Endodermal cell (in vitro differentiated cells): ENCODE data around the gene HINT2. TPM values are rescaled to one million over a fixed set of nuclear protein-coding genes. Genes with fewer than 3 reads are reported as not detected.

ENCODE experiments used
- DNase-seq: peaks from one replicate; pipeline ENCODE4 v3.0.0-alpha.2; 2017
- H3K27ac ChIP-seq: 2 replicates; pipeline ENCODE4 v1.5.1; 2013; ENCODE audit warnings: mild to moderate bottlenecking, low read depth, low read length, moderate library complexity
- H3K27me3 ChIP-seq: 2 replicates; pipeline ENCODE4 v1.6.1; 2013; ENCODE audit warnings: mild to moderate bottlenecking, low read length, moderate library complexity; ENCODE audit not compliant: insufficient read depth, control insufficient read depth, poor library complexity, severe bottlenecking
- H3K36me3 ChIP-seq: 2 replicates; pipeline ENCODE4 v1.7.0; 2013; ENCODE audit warnings: mild to moderate bottlenecking, low read length, moderate library complexity; ENCODE audit not compliant: control insufficient read depth, insufficient read depth
- H3K4me1 ChIP-seq: one replicate; pipeline ENCODE4 v1.7.0; 2013; ENCODE audit warnings: low read length; ENCODE audit not compliant: control insufficient read depth, insufficient read depth
- H3K4me3 ChIP-seq: 2 replicates; pipeline ENCODE4 v1.5.1; 2013; ENCODE audit warnings: mild to moderate bottlenecking, low read length, moderate library complexity
- H3K9ac ChIP-seq: 2 replicates; pipeline ENCODE4 v1.6.1; 2013; ENCODE audit warnings: mild to moderate bottlenecking, low read length, moderate library complexity; ENCODE audit not compliant: poor library complexity, severe bottlenecking; ENCODE audit errors: extremely low read depth
- H3K9me3 ChIP-seq: 2 replicates; pipeline ENCODE4 v1.6.1; 2013; ENCODE audit warnings: mild to moderate bottlenecking, low read length, moderate library complexity; ENCODE audit not compliant: control insufficient read depth
- H3K27ac Mint-ChIP-seq: 2 replicates; pipeline ENCODE4 v1.8.0; 2020; ENCODE audit warnings: mixed read lengths
- H3K27me3 Mint-ChIP-seq: 2 replicates; pipeline ENCODE4 v1.8.0; 2021; ENCODE audit warnings: mild to moderate bottlenecking, mixed read lengths; ENCODE audit not compliant: insufficient read depth
- H3K36me3 Mint-ChIP-seq: 2 replicates; pipeline ENCODE4 v1.8.0; 2020; ENCODE audit warnings: low read depth, mixed read lengths
- H3K4me1 Mint-ChIP-seq: 2 replicates; pipeline ENCODE4 v1.8.0; 2020; ENCODE audit warnings: mixed read lengths
- H3K4me3 Mint-ChIP-seq: 2 replicates; pipeline ENCODE4 v1.8.0; 2020; ENCODE audit warnings: mild to moderate bottlenecking, moderate library complexity, mixed read lengths
- H3K9me3 Mint-ChIP-seq: 2 replicates; pipeline ENCODE4 v1.8.0; 2020; ENCODE audit warnings: mild to moderate bottlenecking, mixed read lengths
- CTCF ChIP-seq: fragments of 200-600 bp; sonication (generic); conservative IDR thresholded peaks from 2 replicates; pipeline ENCODE4 v1.5.0; 2021; ENCODE audit warnings: antibody characterized with exemption, mild to moderate bottlenecking
- WGBS, 2 experiments: methylation state at CpG; one replicate each; pipeline versions ENCODE4 v1.1.5 to v1.1.7; 2013; ENCODE audit warnings: missing lambda C conversion rate in 2 of 2, mixed read lengths in 1 of 2; ENCODE audit not compliant: insufficient coverage in 1 of 2, insufficient read length in 1 of 2; 5-methylcytosine and 5-hydroxymethylcytosine counted together
- total RNA-seq, 2 donors: library from RNA; stranded (reverse); fragmentation: NEBNext Ultra II Directional in 1 of 2; extraction: Animal tissue kit (Norgen Biotek cat#: 25700) in 1 of 2; gene quantifications; 2 replicates in 1 of 2; 3 replicates in 1 of 2; pipeline ENCODE4 v1.2.1, GENCODE V29; 2021

Gene HINT2
- total RNA-seq, 2 donors from 2014 or later = 34.3 to 48.6 TPM

GRCh38 chr9:35842795-35843194, 28.0 kb upstream of the HINT2 start:
- DNase-seq = no peak
- TF ChIP-seq CTCF = no peak
- no peaks in the 10 kb centered on the region for H3K4me1 ChIP-seq
- 89% methylated on average over 2 to 3 of the region's 3 CpGs for WGBS, 2 experiments
- no peak overlapping the region for H3K9ac ChIP-seq
- H3K9me3 ChIP-seq = no peaks in the 10 kb centered on the region
- H3K27me3 ChIP-seq = peaks cover 28% of the 10 kb centered on the region
- Mint-ChIP-seq H3K9me3 (no peaks in the 10 kb centered on the region), H3K27ac (no peak overlapping the region), H3K27me3 (peaks cover 38% of the 10 kb centered on the region), H3K4me3 (no peak overlapping the region), H3K36me3 (peaks cover 9% of the 10 kb centered on the region), H3K4me1 (peaks cover 21% of the 10 kb centered on the region)
- H3K4me3 ChIP-seq = no peak overlapping the region
- peaks cover 6% of the 10 kb centered on the region for H3K36me3 ChIP-seq
- no peak overlapping the region for H3K27ac ChIP-seq

GRCh38 chr9:35842020-35842745, 27.3 kb upstream of the HINT2 start:
- H3K4me3 ChIP-seq = no peak overlapping the region
- H3K9me3 ChIP-seq = no peaks in the 10 kb centered on the region
- H3K4me3 Mint-ChIP-seq = no peak overlapping the region
- H3K27me3 ChIP-seq = peaks cover 22% of the 10 kb centered on the region
- no peak overlapping the region for H3K27ac ChIP-seq
- peaks cover 21% of the 10 kb centered on the region for H3K4me1 Mint-ChIP-seq
- H3K36me3 Mint-ChIP-seq = peaks cover 3% of the 10 kb centered on the region
- no peak for TF ChIP-seq CTCF
- H3K9me3 Mint-ChIP-seq = no peaks in the 10 kb centered on the region
- no peak overlapping the region for H3K27ac Mint-ChIP-seq
- H3K9ac ChIP-seq = no peak overlapping the region
- peaks cover 4% of the 10 kb centered on the region for H3K36me3 ChIP-seq
- peaks cover 36% of the 10 kb centered on the region for H3K27me3 Mint-ChIP-seq
- no peaks in the 10 kb centered on the region for H3K4me1 ChIP-seq
- DNase-seq = no peak
- WGBS, 2 experiments = 94 to 96% methylated on average over 10 to 17 of the region's 17 CpGs

- Mint-ChIP-seq H3K4me3 (no peak overlapping the region), H3K27ac (no peak overlapping the region), H3K27me3 (peaks cover 31% of the 10 kb centered on the region), H3K4me1 (peaks cover 21% of the 10 kb centered on the region), H3K36me3 (no peaks in the 10 kb centered on the region), H3K9me3 (no peaks in the 10 kb centered on the region)
- H3K9me3 ChIP-seq = no peaks in the 10 kb centered on the region
- H3K27me3 ChIP-seq = peaks cover 16% of the 10 kb centered on the region
- no peak overlapping the region for H3K4me3 ChIP-seq
- no peak overlapping the region for H3K9ac ChIP-seq
- H3K36me3 ChIP-seq = no peaks in the 10 kb centered on the region
- TF ChIP-seq CTCF = no peak
- no peaks in the 10 kb centered on the region for H3K4me1 ChIP-seq
- no peak for DNase-seq
- WGBS, 2 experiments = 92 to 100% methylated on average over 1 to 5 of the region's 5 CpGs
- no peak overlapping the region for H3K27ac ChIP-seq
These were observed 26.7 kb upstream of the HINT2 start for GRCh38 chr9:35841645-35841900.
